Neural crest cell (in vitro differentiated cells): ENCODE data around the gene RASA3. TPM values are rescaled to one million over a fixed set of nuclear protein-coding genes. Genes with fewer than 3 reads are reported as not detected.

ENCODE experiments used
- DNase-seq: peaks from one replicate; pipeline ENCODE4 v3.0.0; 2021; ENCODE audit warnings: low read depth, mixed read lengths, low spot score
- H3K27ac Mint-ChIP-seq: one replicate; pipeline ENCODE4 v1.8.0; 2021; ENCODE audit warnings: mild to moderate bottlenecking, mixed read lengths; ENCODE audit not compliant: unreplicated experiment
- H3K27me3 Mint-ChIP-seq: 2 replicates; pipeline ENCODE4 v1.8.0; 2021; ENCODE audit warnings: low read depth, mild to moderate bottlenecking, mixed read lengths
- H3K36me3 Mint-ChIP-seq: 2 replicates; pipeline ENCODE4 v1.8.0; 2021; ENCODE audit warnings: low read depth, mild to moderate bottlenecking, mixed read lengths
- H3K4me1 Mint-ChIP-seq: 2 replicates; pipeline ENCODE4 v1.8.0; 2021; ENCODE audit warnings: mixed read lengths
- H3K4me3 Mint-ChIP-seq: one replicate; pipeline ENCODE4 v1.8.0; 2021; ENCODE audit warnings: mild to moderate bottlenecking, mixed read lengths
- H3K9me3 Mint-ChIP-seq: 2 replicates; pipeline ENCODE4 v1.8.0; 2021; ENCODE audit warnings: mixed read lengths
- CTCF ChIP-seq: fragments of 200-600 bp; sonication (generic); conservative IDR thresholded peaks from 2 replicates; pipeline ENCODE4 v1.5.0; 2021; ENCODE audit warnings: antibody characterized with exemption, mild to moderate bottlenecking
- total RNA-seq: library from RNA; stranded (reverse); gene quantifications from 2 replicates; pipeline ENCODE4 v1.2.1, GENCODE V29; 2021

Gene RASA3
- total RNA-seq, 1 donor from 2014 or later = 29.5 TPM

- no peak for DNase-seq
- H3K4me3 Mint-ChIP-seq = no peak overlapping the region
- no peaks in the 10 kb centered on the region for H3K27me3 Mint-ChIP-seq
- H3K4me1 Mint-ChIP-seq = peaks cover 66% of the 10 kb centered on the region
- no peaks in the 10 kb centered on the region for H3K9me3 Mint-ChIP-seq
- TF ChIP-seq CTCF = no peak
- peak overlapping the region; percentile 67 for H3K27ac Mint-ChIP-seq
- no peaks in the 10 kb centered on the region for H3K36me3 Mint-ChIP-seq
These were observed 9.7 kb downstream of the RASA3 start for GRCh38 chr13:114122591-114123211.

- Mint-ChIP-seq H3K36me3 (no peaks in the 10 kb centered on the region), H3K4me1 (peaks cover 60% of the 10 kb centered on the region), H3K4me3 (no peak overlapping the region), H3K27me3 (no peaks in the 10 kb centered on the region), H3K27ac (no peak overlapping the region), H3K9me3 (no peaks in the 10 kb centered on the region)
- no peak for TF ChIP-seq CTCF
- no peak for DNase-seq
These were observed 10.3 kb downstream of the RASA3 start for GRCh38 chr13:114122127-114122511.

- Mint-ChIP-seq H3K36me3 (no peaks in the 10 kb centered on the region), H3K27me3 (no peaks in the 10 kb centered on the region), H3K4me1 (peaks cover 55% of the 10 kb centered on the region), H3K9me3 (no peaks in the 10 kb centered on the region), H3K4me3 (peak overlapping the region; percentile 31), H3K27ac (peak overlapping the region; percentile 78)
- peak; percentile 50 for DNase-seq
- no peak for TF ChIP-seq CTCF
These were observed 10.8 kb downstream of the RASA3 start for GRCh38 chr13:114121496-114122126.

GRCh38 chr13:114121031-114121430, 11.4 kb downstream of the RASA3 start:
- Mint-ChIP-seq H3K27ac (peak overlapping the region; percentile 78), H3K36me3 (no peaks in the 10 kb centered on the region), H3K27me3 (no peaks in the 10 kb centered on the region), H3K9me3 (no peaks in the 10 kb centered on the region), H3K4me1 (peaks cover 53% of the 10 kb centered on the region), H3K4me3 (peak overlapping the region; percentile 48)
- no peak for TF ChIP-seq CTCF
- no peak for DNase-seq

GRCh38 chr13:114120591-114121011, 11.8 kb downstream of the RASA3 start:
- DNase-seq = no peak
- H3K9me3 Mint-ChIP-seq = no peaks in the 10 kb centered on the region
- TF ChIP-seq CTCF = no peak
- H3K27me3 Mint-ChIP-seq = no peaks in the 10 kb centered on the region
- H3K4me1 Mint-ChIP-seq = peaks cover 58% of the 10 kb centered on the region
- peak overlapping the region; percentile 1 for H3K27ac Mint-ChIP-seq
- peak overlapping the region; percentile 48 for H3K4me3 Mint-ChIP-seq
- H3K36me3 Mint-ChIP-seq = peaks cover 1% of the 10 kb centered on the region
